HG02642 (cell line): ENCODE measurements around the gene MCRIP2.
"Not testable (repeated sequence)": the region's sequence is repeated elsewhere in the genome, so short reads cannot be mapped to it uniquely, and the experiment has no call there.

ENCODE experiments used
- ATAC-seq: cut with Tn5 transposase; IDR thresholded peaks from one replicate; pipeline ENCODE4 v1.9.1; 2021; ENCODE audit warnings: mild to moderate bottlenecking; ENCODE audit not compliant: unreplicated experiment, poor library complexity

Gene MCRIP2

GRCh38 chr16:678858-679813 lies 37.5 kb downstream of the MCRIP2 start:
- ATAC-seq: peak; percentile 4

GRCh38 chr16:679814-680624 lies 38.4 kb downstream of the MCRIP2 start, which contains the start of gene STUB1:
Gene STUB1 (plus strand): TSS chr16:680410. CDS start chr16:680526, 116 bp downstream.
- peak; percentile 39 for ATAC-seq

DNA sequence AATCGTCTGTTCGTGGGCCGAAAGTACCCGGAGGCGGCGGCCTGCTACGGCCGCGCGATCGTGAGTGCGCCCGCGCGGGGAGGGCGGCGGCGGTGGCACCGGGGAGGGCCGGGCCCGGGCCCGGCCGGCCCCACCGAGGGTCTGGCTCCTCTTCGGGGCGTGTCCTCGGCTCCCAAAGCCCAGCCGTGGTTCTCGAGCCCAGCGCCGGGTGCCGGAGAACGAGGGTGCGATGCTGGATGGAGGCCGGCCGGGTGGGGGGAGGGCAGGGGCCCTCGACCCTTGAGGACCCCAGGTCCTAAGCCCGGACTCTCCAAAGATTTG lies 39.0 kb downstream of the MCRIP2 start:
- peak; percentile 1 for ATAC-seq

DNA sequence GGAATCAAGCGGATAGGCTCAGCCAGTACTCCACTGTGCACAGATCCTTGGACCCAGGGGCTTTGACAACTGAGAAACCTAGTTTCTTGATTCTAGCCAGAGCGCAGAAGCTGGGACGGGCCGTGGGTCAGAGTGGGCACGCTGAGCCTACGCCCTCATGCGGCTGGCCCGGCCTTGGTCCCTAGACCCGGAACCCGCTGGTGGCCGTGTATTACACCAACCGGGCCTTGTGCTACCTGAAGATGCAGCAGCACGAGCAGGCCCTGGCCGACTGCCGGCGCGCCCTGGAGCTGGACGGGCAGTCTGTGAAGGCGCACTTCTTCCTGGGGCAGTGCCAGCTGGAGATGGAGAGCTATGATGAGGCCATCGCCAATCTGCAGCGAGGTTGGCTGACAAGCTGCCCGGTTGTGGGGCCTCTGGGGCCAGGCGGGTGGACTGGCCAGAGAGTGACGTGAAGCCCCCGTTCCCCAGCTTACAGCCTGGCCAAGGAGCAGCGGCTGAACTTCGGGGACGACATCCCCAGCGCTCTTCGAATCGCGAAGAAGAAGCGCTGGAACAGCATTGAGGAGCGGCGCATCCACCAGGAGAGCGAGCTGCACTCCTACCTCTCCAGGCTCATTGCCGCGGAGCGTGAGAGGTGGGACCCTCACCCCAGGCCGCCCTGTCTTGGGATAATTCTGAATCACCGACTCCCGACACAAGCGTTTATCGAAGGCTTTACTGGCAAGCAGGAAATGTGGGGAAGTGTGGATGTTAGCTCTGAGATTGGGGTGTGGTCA lies 39.5 kb downstream of the MCRIP2 start:
- ATAC-seq: no peak

DNA sequence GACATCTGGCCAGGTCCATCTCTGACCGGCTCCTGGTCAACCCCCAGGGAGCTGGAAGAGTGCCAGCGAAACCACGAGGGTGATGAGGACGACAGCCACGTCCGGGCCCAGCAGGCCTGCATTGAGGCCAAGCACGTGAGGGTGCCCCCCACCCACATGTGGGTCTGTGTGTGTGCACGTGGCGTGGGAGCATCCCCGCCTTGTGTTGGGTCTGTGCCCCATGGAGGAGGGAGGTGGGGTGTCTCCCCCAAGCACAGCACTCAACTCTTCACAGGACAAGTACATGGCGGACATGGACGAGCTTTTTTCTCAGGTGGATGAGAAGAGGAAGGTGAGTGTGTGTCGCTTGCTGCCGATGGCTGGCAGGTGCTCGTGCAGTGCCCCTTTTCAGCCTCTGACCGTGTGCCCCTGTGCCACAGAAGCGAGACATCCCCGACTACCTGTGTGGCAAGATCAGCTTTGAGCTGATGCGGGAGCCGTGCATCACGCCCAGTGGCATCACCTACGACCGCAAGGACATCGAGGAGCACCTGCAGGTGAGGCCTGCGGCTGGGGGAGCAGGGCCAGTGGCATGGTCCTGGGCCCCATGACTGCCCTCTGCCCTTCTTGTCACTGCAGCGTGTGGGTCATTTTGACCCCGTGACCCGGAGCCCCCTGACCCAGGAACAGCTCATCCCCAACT lies 40.3 kb downstream of the MCRIP2 start:
- no peak for ATAC-seq

- no peak for ATAC-seq
These were observed 41.1 kb downstream of the MCRIP2 start for GRCh38 chr16:682493-683395.

DNA sequence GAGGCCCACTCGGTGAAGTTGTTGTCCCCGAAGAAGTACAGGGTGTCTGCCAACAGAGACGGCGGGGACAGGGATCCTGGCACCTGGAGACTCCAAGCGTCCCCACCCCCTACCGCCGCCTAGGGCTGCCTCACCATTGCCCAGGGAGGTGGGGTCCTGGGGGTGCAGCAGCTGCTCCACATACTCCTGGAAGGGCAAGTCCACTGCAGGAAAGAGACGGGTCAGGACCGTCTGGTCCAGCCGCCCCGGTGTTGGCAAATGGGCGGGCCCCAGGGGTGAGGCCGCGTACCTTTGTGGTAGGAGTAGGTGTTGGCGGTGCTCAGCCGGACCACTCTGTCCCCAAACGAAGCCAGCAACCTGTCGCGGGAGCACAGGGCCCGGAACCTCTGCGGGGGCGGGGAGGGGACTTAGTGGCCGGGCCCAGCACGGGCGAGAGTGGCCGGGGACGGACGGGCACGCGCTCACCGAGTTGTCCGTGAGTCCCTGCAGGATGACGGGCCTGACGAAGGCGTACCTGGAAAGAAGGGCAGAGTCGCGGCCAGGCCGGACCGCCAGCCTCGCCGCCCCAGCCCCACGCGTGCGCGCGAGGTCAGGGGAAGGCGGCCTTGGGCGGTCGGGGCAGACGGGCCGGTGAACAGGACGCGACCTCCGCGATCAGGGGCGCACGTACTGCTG lies 41.9 kb downstream of the MCRIP2 start:
- no peak for ATAC-seq

- peak; percentile 57 for ATAC-seq
These were observed 42.6 kb downstream of the MCRIP2 start, which contains the start of gene JMJD8 for GRCh38 chr16:684071-684794. Gene JMJD8 (minus strand): TSS chr16:684334. CDS start chr16:684319, 15 bp downstream.

DNA sequence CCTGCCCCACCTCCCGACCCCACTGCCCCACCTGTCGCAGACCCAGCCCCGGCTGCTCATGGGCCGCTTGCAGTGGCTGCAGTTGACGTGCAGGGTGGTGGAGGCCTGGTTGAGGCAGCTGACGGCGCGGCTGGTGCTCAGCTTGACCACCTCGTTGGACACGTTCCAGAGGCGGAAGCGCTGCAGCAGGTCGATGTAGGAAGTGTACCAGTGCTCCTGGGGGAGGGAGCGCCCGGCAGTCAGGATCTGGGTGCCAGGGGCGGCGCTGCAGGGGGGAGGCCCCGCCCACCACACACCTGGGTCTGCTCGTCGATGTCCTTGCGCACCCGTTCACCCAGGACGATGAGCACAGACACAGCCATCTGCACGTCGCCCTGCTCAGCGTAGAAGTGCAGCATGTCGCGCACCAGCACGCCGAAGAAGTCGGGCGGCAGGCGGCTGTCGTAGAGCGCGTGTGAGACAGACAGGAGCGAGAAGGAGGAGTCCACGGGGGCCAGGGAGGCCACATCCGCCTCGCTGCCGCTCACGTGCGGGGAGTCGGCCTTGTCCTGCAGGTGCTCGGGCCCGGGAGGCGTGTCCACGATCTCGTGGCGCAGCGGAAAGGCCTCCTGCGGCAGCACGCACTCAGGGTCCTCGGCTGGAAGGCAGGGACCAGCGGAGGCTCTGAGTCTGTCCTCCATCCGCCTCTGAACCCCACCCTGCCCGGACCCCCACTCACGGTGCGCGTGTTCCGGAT lies 43.5 kb downstream of the MCRIP2 start:
- ATAC-seq: no peak

DNA sequence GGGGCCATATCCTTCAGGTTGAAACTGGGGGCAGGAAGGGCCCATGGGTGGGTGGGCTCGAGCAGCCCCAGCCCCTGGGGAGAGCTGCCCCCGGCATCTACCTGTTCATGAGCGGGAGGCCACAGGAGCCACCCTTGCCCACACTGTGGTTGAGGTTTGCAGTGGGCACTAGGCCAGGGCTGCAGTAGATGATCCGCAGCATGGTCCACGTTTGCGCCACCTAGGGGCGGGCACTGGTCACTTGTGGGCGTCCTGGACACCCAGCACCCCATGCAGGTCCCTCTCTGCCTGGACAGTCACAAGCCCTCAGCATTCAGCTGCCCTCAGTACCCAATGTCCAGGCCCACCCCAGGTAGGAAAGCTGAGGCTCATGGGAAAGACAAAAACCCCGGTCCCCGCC lies 44.3 kb downstream of the MCRIP2 start:
- ATAC-seq: no peak

DNA sequence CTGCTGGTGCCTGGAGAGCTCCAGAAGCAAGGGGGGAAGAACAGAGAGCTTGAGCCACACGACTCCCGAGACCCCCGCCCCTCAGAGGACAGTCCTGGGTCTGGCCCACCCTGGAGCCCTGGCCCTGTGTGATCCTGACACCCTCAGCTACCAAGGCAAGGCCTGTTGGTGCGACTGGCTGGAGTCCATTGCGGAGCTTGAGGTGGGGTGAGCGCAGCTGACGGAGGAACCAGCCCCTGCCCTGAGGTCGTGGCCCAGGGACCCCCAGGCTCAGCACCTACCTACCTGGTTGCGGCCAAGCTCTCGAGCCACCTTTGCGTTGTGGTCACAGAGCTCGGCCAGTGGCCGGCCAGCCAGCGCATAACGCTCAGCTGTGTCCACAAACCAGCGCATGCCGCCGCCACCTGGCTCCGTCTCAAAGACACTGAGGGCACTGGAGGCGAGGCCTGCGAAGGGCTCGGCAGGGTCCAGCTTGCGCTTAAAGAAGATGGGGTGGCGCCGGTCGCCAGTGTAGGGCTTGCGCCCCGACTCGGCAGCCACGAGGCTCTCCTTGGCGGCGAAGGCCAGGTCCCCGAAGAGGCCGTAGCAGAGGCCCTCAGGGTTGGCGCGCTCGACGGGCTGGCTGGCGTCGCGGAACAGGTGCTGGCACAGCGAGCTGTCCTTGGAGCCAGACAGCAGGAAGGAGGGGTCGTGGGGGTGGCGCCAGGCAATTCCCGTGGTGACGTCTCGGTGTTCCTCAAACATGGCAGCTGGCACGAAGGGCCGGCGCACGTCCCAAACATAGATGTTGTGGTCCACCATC lies 45.0 kb downstream of the MCRIP2 start:
- ATAC-seq: no peak

DNA sequence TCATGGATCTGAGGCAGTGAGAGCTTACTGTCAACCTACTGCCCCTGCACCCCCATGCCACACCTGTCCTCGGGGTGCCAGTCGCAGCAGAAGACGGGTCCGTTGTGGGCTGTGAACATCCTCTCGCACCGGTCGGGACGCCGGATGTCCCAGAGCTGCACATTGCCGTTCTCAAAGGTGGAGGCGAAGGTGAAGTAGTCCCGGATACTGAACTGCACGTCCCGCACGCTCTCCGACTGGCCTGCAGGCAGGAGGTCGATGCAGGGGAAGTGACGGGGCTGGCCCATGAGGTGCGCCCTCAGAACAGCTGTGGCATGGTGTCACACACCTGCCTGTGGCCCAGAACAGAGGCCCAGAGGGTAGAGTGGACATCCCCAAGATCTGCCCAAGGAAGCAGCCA lies 45.9 kb downstream of the MCRIP2 start:
- no peak for ATAC-seq

- no peak for ATAC-seq
These were observed 47.7 kb downstream of the MCRIP2 start for GRCh38 chr16:689175-689897.

- not testable (repeated sequence) for ATAC-seq
These were observed 49.6 kb downstream of the MCRIP2 start for GRCh38 chr16:691242-691641.

- ATAC-seq: no peak
These were observed 50.9 kb downstream of the MCRIP2 start for GRCh38 chr16:692356-693108.
